ENCODE data around the gene CAMK2A.
"Not testable (repeated sequence)": the region's sequence is repeated elsewhere in the genome, so short reads cannot be mapped to it uniquely, and the experiment has no call there.

CAMK2A gene

GRCh38 chr5:150235500-150235854 lies 54.1 kb downstream of the CAMK2A start:
- no peak for DNase-seq (ENCODE audit: low read depth)

DNA sequence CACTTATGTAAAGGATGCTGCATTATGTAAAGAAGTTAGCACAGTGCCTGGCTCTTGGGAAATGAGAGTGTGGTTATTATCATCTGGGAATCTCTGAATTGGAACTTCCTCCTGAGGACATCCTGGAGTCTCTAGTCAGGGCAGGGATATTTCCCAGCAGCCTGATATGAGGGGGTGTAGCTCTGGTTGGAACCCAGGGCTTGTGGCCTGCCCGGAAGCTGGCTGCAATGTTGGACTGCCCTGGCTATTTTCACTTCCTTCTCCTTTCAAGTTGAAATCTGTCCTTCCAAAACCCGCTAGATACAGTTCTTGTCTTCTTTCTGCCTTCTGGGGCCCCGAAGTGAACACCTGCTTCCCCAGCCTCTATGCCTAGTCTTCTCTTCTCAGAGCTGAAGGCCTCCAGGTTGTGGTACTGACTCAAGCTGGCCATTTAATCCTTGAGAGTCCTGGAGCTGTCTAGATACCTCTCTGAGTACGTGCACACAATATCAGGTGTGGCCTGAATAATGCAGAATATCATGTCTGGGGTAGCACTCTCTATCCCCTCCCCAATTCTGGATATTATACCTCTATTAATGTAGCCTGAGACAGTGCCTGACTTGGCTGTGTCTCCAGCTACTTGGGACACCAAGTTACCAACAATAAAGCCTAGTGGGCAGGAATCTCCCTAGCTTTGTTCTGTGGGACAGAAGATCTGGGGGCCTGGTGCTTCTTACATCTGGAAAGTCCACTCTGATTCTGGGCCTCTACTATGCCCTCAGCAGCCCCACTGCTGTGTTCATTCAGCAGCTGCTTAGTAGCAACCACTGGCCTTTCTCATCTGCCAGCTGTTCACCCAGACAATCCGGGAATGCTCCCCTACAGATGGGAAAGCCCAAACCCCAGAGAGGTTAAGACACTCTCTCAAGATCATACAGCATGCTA lies 54.7 kb downstream of the CAMK2A start:
- DNase-seq (ENCODE audit: low read depth) = no peak

GRCh38 chr5:150233706-150234105 lies 55.9 kb downstream of the CAMK2A start:
- not testable (repeated sequence) for DNase-seq (ENCODE audit: low read depth)

DNA sequence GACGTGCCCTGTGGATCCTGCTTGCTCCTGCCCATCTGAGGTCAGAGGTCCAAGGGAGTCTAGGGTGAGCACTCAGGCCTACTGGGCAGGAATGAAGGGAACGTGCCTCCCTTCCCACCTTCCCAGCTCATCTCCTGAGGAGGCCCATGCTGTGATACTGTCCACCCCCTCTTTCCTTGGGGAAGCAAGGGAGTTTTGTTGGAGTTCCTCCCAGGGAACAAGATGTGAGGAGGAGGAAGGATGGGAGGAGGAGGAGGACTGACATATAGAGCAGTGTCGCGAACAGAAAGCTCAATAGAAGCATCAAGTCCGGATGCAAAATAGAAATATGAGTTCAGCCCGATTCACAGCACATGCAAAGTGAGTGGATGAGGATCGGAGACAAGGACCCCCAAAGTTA lies 58.7 kb downstream of the CAMK2A start:
- DNase-seq (ENCODE audit: low read depth) = no peak

DNA sequence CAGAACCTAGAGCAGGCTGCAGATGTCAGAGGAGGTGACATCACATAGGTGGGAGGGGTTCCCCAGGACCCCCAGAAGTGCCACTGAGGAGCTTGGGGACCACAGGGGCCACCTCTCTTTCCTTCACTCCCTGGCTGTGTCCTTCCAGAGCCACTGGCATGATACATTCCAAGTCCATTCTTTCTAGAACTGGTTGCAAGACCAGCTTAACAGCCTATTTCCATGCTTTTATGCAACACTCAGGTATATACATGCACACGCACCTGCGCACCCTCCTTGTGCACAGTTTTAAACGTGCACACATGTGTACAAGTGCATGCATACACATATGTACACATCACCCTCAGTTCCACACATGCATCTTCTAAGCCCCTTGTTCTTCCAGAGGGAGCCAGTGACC lies 60.0 kb downstream of the CAMK2A start:
- DNase-seq (ENCODE audit: low read depth) = no peak

GRCh38 chr5:150227606-150228273 lies 61.8 kb downstream of the CAMK2A start:
- no peak for DNase-seq (ENCODE audit: low read depth)

- DNase-seq (ENCODE audit: low read depth) = no peak
Measured at GRCh38 chr5:150227036-150227435, 62.5 kb downstream of the CAMK2A start.

DNA sequence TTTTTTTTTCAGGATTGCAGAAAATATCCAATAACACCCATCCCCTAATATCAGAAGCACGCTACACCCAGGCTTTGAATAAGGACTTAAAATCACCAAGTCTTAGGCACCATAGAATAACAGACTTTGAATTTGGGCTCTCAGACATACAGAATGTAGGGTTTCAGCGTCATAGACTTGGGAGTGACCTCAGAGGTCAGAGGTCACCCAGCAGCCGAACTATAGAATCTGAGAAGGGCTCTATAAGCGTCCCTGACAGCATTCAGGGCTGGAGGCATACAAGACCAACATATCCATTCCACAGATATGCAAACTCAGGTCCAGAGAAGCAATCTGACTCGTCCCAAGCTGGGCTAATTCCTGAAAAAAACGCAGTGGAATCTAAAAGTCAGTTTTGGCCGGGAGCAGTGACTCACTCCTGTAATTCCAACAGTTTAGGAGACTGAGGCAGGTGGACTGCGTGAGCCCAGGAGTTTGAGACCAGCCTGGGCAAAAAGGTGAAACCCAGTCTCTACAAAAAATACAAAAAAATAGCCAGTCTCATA lies 65.0 kb downstream of the CAMK2A start:
- DNase-seq (ENCODE audit: low read depth) = no peak

- DNase-seq (ENCODE audit: low read depth) = no peak
Measured at GRCh38 chr5:150223474-150223873, 66.1 kb downstream of the CAMK2A start.

DNA sequence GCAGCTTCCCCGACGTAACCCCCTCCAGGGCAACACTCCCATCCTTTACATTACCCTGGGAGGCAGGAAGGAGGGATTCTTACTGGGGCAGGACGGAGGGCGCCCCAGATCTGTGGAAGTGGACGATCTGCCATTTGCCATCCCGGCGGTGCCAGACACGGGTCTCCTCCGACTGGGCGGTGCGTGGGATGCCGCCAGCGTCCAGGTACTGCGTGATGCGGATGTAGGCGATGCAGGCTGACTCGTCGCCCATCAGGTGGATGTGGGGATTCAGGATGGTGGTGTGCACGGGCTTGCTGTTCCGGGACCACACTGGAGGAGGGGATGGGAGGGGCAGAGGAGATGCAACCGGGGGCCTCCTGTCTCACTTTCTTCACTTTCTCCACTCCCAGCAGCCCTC lies 66.7 kb downstream of the CAMK2A start:
- no peak for DNase-seq (ENCODE audit: low read depth)

- no peak for DNase-seq (ENCODE audit: low read depth)
Measured at GRCh38 chr5:150221471-150221870, 68.1 kb downstream of the CAMK2A start.

- no peak for DNase-seq (ENCODE audit: low read depth)
Measured at GRCh38 chr5:150219861-150220260, 69.7 kb downstream of the CAMK2A start.

DNA sequence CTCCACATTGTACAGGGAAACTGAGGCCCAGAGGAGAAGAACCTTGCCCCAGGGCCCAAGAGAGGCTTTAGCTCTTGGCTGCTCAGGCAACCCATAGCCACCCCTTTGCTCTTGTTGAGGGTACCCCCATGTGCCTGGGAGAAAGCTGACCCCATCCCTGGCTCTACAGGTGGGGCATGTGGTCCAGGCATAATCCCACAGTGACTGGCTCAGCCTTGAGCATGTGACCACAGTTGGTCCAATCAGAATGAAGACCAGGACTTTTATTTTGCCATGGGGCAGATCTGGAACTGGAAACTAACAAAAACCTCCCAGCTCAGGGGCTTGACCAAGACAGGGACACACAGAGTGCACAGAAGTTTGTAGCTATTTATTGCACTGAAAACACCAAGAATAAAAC lies 70.4 kb downstream of the CAMK2A start:
- no peak for DNase-seq (ENCODE audit: low read depth)

DNA sequence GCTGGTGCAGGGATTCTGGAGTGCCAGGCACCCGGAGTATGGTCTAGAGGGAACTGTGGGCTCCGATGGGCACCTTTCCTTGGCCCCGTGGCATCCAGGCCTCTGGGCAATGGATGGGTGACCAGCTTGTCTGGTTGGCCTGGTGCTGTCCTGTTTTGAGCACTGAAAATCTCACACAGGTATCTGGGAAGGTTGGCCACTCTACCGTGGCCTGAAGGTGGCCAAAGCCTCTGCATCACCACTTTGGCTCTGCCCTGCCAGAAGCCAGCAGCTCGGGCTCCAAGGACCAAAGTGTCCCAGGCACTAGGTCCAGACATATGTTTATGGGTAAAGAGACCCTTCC lies 70.9 kb downstream of the CAMK2A start:
- no peak for DNase-seq (ENCODE audit: low read depth)

GRCh38 chr5:150217873-150218692 lies 71.5 kb downstream of the CAMK2A start:
- peak; percentile 68 for DNase-seq (ENCODE audit: low read depth)

GRCh38 chr5:150217038-150217437 lies 72.5 kb downstream of the CAMK2A start:
- no peak for DNase-seq (ENCODE audit: low read depth)

GRCh38 chr5:150215979-150216944 lies 73.3 kb downstream of the CAMK2A start:
- DNase-seq (ENCODE audit: low read depth) = no peak

DNA sequence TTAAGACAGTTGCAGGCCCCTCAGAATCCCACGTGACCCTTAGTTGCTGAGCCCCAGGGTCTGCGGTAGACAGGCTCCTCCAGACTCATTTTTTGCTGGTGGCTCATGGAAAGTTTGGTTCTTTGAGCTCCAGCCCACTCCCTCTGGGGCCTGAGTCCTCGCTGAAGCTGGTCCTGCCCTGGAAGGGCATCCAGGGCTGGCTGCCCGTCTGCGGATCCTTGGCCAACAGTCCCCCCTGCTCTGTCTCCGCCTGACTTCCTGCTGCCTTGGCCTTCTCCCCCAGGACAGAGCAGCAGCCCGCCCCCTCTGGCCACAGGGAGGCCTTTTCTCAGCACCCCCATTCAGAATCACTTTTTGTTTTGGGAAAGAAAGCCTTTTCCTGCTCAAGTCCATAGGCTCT lies 75.3 kb downstream of the CAMK2A start:
- DNase-seq (ENCODE audit: low read depth) = no peak

GRCh38 chr5:150213530-150213929 lies 76.0 kb downstream of the CAMK2A start:
- no peak for DNase-seq (ENCODE audit: low read depth)

GRCh38 chr5:150211156-150212030 lies 78.2 kb downstream of the CAMK2A start:
- no peak for DNase-seq (ENCODE audit: low read depth)
